ENCODE measurements around the gene BMPR1B. TPM values are rescaled to one million over a fixed set of nuclear protein-coding genes. Genes with fewer than 3 reads are reported as not detected.

The BMPR1B gene
- total RNA-seq, 1 experiment from 2014 or later = not detected

DNA sequence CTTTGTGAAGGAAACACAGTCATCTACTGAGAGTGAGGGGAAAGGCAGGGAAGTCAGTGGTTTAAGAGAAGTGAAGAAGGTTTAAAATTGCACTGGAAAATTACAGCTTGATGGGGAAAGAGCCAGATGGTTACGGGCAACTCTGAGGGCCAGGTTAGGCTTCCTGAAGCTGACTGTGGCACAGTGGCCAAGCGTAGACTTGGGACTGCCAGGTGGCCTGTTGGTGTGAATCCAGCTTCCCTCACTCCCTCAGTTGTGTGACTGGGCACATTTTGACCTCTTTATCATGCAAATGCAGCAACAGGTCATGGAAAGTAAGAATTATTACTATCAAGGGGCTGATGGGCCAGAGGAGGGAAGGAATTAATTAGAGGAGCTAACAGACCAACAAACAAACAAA is 400.9 kb downstream of the BMPR1B start:
- ChIA-PET RAD21 (ENCODE audit: low non-redundant PET in 1 of 2, low total read pairs in 2 of 2, uncharacterized antibody in 2 of 2, unreplicated experiment in 2 of 2) (no interaction called here), POLR2A (no interaction called here), CTCF (no interaction called here)
- Histone ChIP-seq H3K36me3 (ENCODE audit: control insufficient read depth in 1 of 2, insufficient read depth in 2 of 2, low read length in 2 of 2) (no peaks in the 10 kb centered on the region), H3K9me3 (ENCODE audit: control insufficient read depth in 1 of 2, insufficient read depth in 1 of 2, low read depth in 1 of 2, low read length in 2 of 2) (no peaks in the 10 kb centered on the region), H4K20me1 (ENCODE audit: insufficient read depth) (no peaks in the 10 kb centered on the region), H3K79me2 (ENCODE audit: insufficient read depth, low read length) (no peaks in the 10 kb centered on the region), H3K4me2 (ENCODE audit: low read length) (no peak overlapping the region), H3K4me3 (replicated peaks in 1 of 2; ENCODE audit: low read depth in 1 of 2, low read length in 2 of 2) (no peak overlapping the region), H2AFZ (ENCODE audit: low read depth, low read length, poor library complexity, severe bottlenecking) (no peak overlapping the region), H3K27me3 (ENCODE audit: insufficient read depth, low read length) (no peaks in the 10 kb centered on the region), H3K9me2 (ENCODE audit: insufficient read depth) (no peaks in the 10 kb centered on the region), H3K4me1 (ENCODE audit: control insufficient read depth in 1 of 2, insufficient read depth in 2 of 2, low read length in 2 of 2) (no peaks in the 10 kb centered on the region), H3K27ac (ENCODE audit: low read depth, low read length) (no peak overlapping the region), H3K9ac (ENCODE audit: low read length) (no peak overlapping the region)
- DNase-seq (ENCODE audit: low read depth, low spot score) (no peak), ATAC-seq (no peak)
- intact Hi-C loops (cut with micrococcal nuclease) = no loop called here
- BruUV-seq (replicated peaks) = no TSS peak
- TF ChIP-seq ELF1 (IDR thresholded peaks at IDR 0.05; ENCODE audit: borderline replicate concordance, low read depth) = no peak
- no peak for TF ChIP-seq ZNF274 (IDR thresholded peaks at IDR 0.05; ENCODE audit: low read depth, low read length)
- no peak for TF ChIP-seq TCF7L2 (IDR thresholded peaks at IDR 0.05; ENCODE audit: borderline replicate concordance, extremely low read depth, insufficient read depth, insufficient read length)
- TF ChIP-seq CBX3 (IDR thresholded peaks at IDR 0.05; ENCODE audit: low read depth) = no peak
- TF ChIP-seq, protein P1, sequence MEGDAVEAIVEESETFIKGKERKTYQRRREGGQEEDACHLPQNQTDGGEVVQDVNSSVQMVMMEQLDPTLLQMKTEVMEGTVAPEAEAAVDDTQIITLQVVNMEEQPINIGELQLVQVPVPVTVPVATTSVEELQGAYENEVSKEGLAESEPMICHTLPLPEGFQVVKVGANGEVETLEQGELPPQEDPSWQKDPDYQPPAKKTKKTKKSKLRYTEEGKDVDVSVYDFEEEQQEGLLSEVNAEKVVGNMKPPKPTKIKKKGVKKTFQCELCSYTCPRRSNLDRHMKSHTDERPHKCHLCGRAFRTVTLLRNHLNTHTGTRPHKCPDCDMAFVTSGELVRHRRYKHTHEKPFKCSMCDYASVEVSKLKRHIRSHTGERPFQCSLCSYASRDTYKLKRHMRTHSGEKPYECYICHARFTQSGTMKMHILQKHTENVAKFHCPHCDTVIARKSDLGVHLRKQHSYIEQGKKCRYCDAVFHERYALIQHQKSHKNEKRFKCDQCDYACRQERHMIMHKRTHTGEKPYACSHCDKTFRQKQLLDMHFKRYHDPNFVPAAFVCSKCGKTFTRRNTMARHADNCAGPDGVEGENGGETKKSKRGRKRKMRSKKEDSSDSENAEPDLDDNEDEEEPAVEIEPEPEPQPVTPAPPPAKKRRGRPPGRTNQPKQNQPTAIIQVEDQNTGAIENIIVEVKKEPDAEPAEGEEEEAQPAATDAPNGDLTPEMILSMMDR (IDR thresholded peaks at IDR 0.05 in 2 of 3, conservative IDR thresholded peaks at IDR 0.05 in 1 of 3; ENCODE audit: borderline replicate concordance in 1 of 3, insufficient read depth in 1 of 3, low read depth in 2 of 3, low read length in 2 of 3) = no peak
- TF ChIP-seq EGR1 (IDR thresholded peaks at IDR 0.05; ENCODE audit: low read depth) = no peak
- TF ChIP-seq JUND (IDR thresholded peaks at IDR 0.05) = no peak
- no peak for TF ChIP-seq CEBPB (IDR thresholded peaks at IDR 0.05; ENCODE audit: low read depth)
- TF ChIP-seq, protein P2, sequence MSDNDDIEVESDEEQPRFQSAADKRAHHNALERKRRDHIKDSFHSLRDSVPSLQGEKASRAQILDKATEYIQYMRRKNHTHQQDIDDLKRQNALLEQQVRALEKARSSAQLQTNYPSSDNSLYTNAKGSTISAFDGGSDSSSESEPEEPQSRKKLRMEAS (IDR thresholded peaks at IDR 0.05) = no peak
- TF ChIP-seq FOSL1 (IDR thresholded peaks at IDR 0.05; ENCODE audit: low read depth) = no peak
- TF ChIP-seq EZH2phosphoT487 (IDR thresholded peaks at IDR 0.05; ENCODE audit: borderline replicate concordance) = no peak
- TF ChIP-seq SRF (IDR thresholded peaks at IDR 0.05; ENCODE audit: low read depth) = no peak
- TF ChIP-seq, protein P3, sequence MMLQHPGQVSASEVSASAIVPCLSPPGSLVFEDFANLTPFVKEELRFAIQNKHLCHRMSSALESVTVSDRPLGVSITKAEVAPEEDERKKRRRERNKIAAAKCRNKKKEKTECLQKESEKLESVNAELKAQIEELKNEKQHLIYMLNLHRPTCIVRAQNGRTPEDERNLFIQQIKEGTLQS (IDR thresholded peaks at IDR 0.05) = no peak
- TF ChIP-seq, protein P4, sequence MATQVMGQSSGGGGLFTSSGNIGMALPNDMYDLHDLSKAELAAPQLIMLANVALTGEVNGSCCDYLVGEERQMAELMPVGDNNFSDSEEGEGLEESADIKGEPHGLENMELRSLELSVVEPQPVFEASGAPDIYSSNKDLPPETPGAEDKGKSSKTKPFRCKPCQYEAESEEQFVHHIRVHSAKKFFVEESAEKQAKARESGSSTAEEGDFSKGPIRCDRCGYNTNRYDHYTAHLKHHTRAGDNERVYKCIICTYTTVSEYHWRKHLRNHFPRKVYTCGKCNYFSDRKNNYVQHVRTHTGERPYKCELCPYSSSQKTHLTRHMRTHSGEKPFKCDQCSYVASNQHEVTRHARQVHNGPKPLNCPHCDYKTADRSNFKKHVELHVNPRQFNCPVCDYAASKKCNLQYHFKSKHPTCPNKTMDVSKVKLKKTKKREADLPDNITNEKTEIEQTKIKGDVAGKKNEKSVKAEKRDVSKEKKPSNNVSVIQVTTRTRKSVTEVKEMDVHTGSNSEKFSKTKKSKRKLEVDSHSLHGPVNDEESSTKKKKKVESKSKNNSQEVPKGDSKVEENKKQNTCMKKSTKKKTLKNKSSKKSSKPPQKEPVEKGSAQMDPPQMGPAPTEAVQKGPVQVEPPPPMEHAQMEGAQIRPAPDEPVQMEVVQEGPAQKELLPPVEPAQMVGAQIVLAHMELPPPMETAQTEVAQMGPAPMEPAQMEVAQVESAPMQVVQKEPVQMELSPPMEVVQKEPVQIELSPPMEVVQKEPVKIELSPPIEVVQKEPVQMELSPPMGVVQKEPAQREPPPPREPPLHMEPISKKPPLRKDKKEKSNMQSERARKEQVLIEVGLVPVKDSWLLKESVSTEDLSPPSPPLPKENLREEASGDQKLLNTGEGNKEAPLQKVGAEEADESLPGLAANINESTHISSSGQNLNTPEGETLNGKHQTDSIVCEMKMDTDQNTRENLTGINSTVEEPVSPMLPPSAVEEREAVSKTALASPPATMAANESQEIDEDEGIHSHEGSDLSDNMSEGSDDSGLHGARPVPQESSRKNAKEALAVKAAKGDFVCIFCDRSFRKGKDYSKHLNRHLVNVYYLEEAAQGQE (IDR thresholded peaks at IDR 0.05; ENCODE audit: low read depth) = no peak
- TF ChIP-seq, protein P5, sequence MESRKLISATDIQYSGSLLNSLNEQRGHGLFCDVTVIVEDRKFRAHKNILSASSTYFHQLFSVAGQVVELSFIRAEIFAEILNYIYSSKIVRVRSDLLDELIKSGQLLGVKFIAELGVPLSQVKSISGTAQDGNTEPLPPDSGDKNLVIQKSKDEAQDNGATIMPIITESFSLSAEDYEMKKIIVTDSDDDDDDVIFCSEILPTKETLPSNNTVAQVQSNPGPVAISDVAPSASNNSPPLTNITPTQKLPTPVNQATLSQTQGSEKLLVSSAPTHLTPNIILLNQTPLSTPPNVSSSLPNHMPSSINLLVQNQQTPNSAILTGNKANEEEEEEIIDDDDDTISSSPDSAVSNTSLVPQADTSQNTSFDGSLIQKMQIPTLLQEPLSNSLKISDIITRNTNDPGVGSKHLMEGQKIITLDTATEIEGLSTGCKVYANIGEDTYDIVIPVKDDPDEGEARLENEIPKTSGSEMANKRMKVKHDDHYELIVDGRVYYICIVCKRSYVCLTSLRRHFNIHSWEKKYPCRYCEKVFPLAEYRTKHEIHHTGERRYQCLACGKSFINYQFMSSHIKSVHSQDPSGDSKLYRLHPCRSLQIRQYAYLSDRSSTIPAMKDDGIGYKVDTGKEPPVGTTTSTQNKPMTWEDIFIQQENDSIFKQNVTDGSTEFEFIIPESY (IDR thresholded peaks at IDR 0.05; ENCODE audit: extremely low read depth, insufficient replicate concordance, low read length) = no peak
- no peak for TF ChIP-seq YY1 (IDR thresholded peaks at IDR 0.05; ENCODE audit: extremely low read depth, insufficient replicate concordance, low read depth, low read length)
- no peak for TF ChIP-seq EZH2 (IDR thresholded peaks at IDR 0.05)

Data from HCT116 (cell line).